ENCODE results near the gene TNFSF4.
"Not testable (repeated sequence)": the region's sequence is repeated elsewhere in the genome, so short reads cannot be mapped to it uniquely, and the experiment has no call there.

Gene TNFSF4

GRCh38 chr1:173206816-173207568 lies at the start of gene TNFSF4:
TNFSF4 (minus strand) TSS chr1:173207331; CDS start chr1:173207176, 155 bp downstream.
- peak within 1 kb of the TSS; percentile 35 for H3K4me3 Mint-ChIP-seq
- peaks cover 23% of the 10 kb centered on the region for H3K4me1 Mint-ChIP-seq
- DNase-seq (ENCODE audit: low spot score in 2 of 2), result no peak
- no peaks in the 10 kb centered on the region for H3K27me3 Mint-ChIP-seq
- no peaks in the 10 kb centered on the region for H3K36me3 Mint-ChIP-seq
- H3K27ac Mint-ChIP-seq, result peak within 1 kb of the TSS; percentile 64
- ATAC-seq (ENCODE audit: low read depth), result peak; percentile 37
- no peaks in the 10 kb centered on the region for H3K9me3 Mint-ChIP-seq

- Mint-ChIP-seq H3K27me3 (no peaks in the 10 kb centered on the region), H3K9me3 (peaks cover 6% of the 10 kb centered on the region), H3K4me3 (no peak overlapping the region), H3K27ac (no peak overlapping the region), H3K36me3 (peaks cover 7% of the 10 kb centered on the region), H3K4me1 (peaks cover 5% of the 10 kb centered on the region)
- DNase-seq (ENCODE audit: low spot score in 2 of 2), result no peak
- ATAC-seq (ENCODE audit: low read depth), result no peak
These were observed 48.2 kb upstream of the TNFSF4 start for GRCh38 chr1:173255214-173255813.

- Mint-ChIP-seq H3K4me3 (no peak overlapping the region), H3K27me3 (no peaks in the 10 kb centered on the region), H3K9me3 (no peaks in the 10 kb centered on the region), H3K4me1 (peaks cover 11% of the 10 kb centered on the region), H3K27ac (no peak overlapping the region), H3K36me3 (peaks cover under 1% of the 10 kb centered on the region)
- DNase-seq (ENCODE audit: low spot score in 2 of 2), result no peak
- ATAC-seq (ENCODE audit: low read depth), result no peak
These were observed 45.9 kb upstream of the TNFSF4 start for GRCh38 chr1:173253046-173253445.

GRCh38 chr1:173249349-173249748 lies 42.2 kb upstream of the TNFSF4 start:
- H3K9me3 Mint-ChIP-seq, result no peaks in the 10 kb centered on the region
- DNase-seq (ENCODE audit: low spot score in 2 of 2) (no peak), ATAC-seq (ENCODE audit: low read depth) (no peak)
- H3K27me3 Mint-ChIP-seq, result no peaks in the 10 kb centered on the region
- H3K4me1 Mint-ChIP-seq, result peaks cover 6% of the 10 kb centered on the region
- H3K27ac Mint-ChIP-seq, result no peak overlapping the region
- H3K36me3 Mint-ChIP-seq, result no peaks in the 10 kb centered on the region
- H3K4me3 Mint-ChIP-seq, result no peak overlapping the region

GRCh38 chr1:173248247-173248940 lies 41.3 kb upstream of the TNFSF4 start:
- Mint-ChIP-seq H3K27ac (no peak overlapping the region), H3K4me1 (peaks cover 8% of the 10 kb centered on the region), H3K9me3 (peaks cover 4% of the 10 kb centered on the region), H3K36me3 (peaks cover 5% of the 10 kb centered on the region), H3K27me3 (no peaks in the 10 kb centered on the region), H3K4me3 (no peak overlapping the region)
- ATAC-seq (ENCODE audit: low read depth) (no peak), DNase-seq (ENCODE audit: low spot score in 2 of 2) (no peak)

GRCh38 chr1:173245892-173246291 lies 38.8 kb upstream of the TNFSF4 start:
- peaks cover 8% of the 10 kb centered on the region for H3K9me3 Mint-ChIP-seq
- no peak for DNase-seq (ENCODE audit: low spot score in 2 of 2)

GRCh38 chr1:173243300-173243699 lies 36.2 kb upstream of the TNFSF4 start:
- Mint-ChIP-seq H3K36me3 (peaks cover 11% of the 10 kb centered on the region), H3K9me3 (peaks cover 12% of the 10 kb centered on the region), H3K27me3 (no peaks in the 10 kb centered on the region), H3K4me3 (no peak overlapping the region), H3K4me1 (peaks cover 16% of the 10 kb centered on the region), H3K27ac (no peak overlapping the region)
- DNase-seq (ENCODE audit: low spot score in 2 of 2) (no peak), ATAC-seq (ENCODE audit: low read depth) (no peak)

More at GRCh38 chr1:173245892-173246291, 38.8 kb upstream of the TNFSF4 start:
- H3K4me1 Mint-ChIP-seq, result peaks cover 19% of the 10 kb centered on the region
- no peak overlapping the region for H3K4me3 Mint-ChIP-seq
- no peak overlapping the region for H3K27ac Mint-ChIP-seq
- no peaks in the 10 kb centered on the region for H3K27me3 Mint-ChIP-seq
- ATAC-seq (ENCODE audit: low read depth), result no peak
- H3K36me3 Mint-ChIP-seq, result peaks cover 5% of the 10 kb centered on the region

GRCh38 chr1:173241528-173242347 lies 34.6 kb upstream of the TNFSF4 start:
- Mint-ChIP-seq H3K4me3 (no peak overlapping the region), H3K9me3 (peaks cover 12% of the 10 kb centered on the region), H3K27me3 (no peaks in the 10 kb centered on the region), H3K4me1 (peaks cover 16% of the 10 kb centered on the region), H3K27ac (no peak overlapping the region), H3K36me3 (peaks cover 13% of the 10 kb centered on the region)
- ATAC-seq (ENCODE audit: low read depth) (peak; percentile 60), DNase-seq (ENCODE audit: low spot score in 2 of 2) (no peak)

- Mint-ChIP-seq H3K9me3 (peaks cover 12% of the 10 kb centered on the region), H3K36me3 (peaks cover 15% of the 10 kb centered on the region), H3K27me3 (no peaks in the 10 kb centered on the region), H3K4me3 (no peak overlapping the region), H3K27ac (no peak overlapping the region), H3K4me1 (peaks cover 19% of the 10 kb centered on the region)
- DNase-seq (ENCODE audit: low spot score in 2 of 2), result no peak
- ATAC-seq (ENCODE audit: low read depth), result no peak
These were observed 33.5 kb upstream of the TNFSF4 start for GRCh38 chr1:173240609-173241008.

- H3K9me3 Mint-ChIP-seq, result peaks cover 12% of the 10 kb centered on the region
- H3K4me1 Mint-ChIP-seq, result peaks cover 19% of the 10 kb centered on the region
- H3K27ac Mint-ChIP-seq, result no peak overlapping the region
- ATAC-seq (ENCODE audit: low read depth), result no peak
- H3K27me3 Mint-ChIP-seq, result no peaks in the 10 kb centered on the region
- no peak for DNase-seq (ENCODE audit: low spot score in 2 of 2)
- peaks cover 15% of the 10 kb centered on the region for H3K36me3 Mint-ChIP-seq
- no peak overlapping the region for H3K4me3 Mint-ChIP-seq
These were observed 31.9 kb upstream of the TNFSF4 start for GRCh38 chr1:173239058-173239457.

- H3K27ac Mint-ChIP-seq, result no peak overlapping the region
- H3K4me3 Mint-ChIP-seq, result no peak overlapping the region
- H3K4me1 Mint-ChIP-seq, result peaks cover 6% of the 10 kb centered on the region
- no peak for ATAC-seq (ENCODE audit: low read depth)
- H3K36me3 Mint-ChIP-seq, result peaks cover 21% of the 10 kb centered on the region
- no peak for DNase-seq (ENCODE audit: low spot score in 2 of 2)
- H3K9me3 Mint-ChIP-seq, result peaks cover 5% of the 10 kb centered on the region
- H3K27me3 Mint-ChIP-seq, result no peaks in the 10 kb centered on the region
These were observed 27.8 kb upstream of the TNFSF4 start for GRCh38 chr1:173234899-173235298.

- H3K9me3 Mint-ChIP-seq, result not testable (repeated sequence)
These were observed 27.3 kb upstream of the TNFSF4 start for GRCh38 chr1:173234434-173234833.

GRCh38 chr1:173229031-173229430 lies 21.9 kb upstream of the TNFSF4 start:
- not testable (repeated sequence) for ATAC-seq (ENCODE audit: low read depth); H3K27me3 Mint-ChIP-seq; H3K27ac Mint-ChIP-seq; DNase-seq (ENCODE audit: low spot score in 2 of 2); H3K4me3 Mint-ChIP-seq
- H3K36me3 Mint-ChIP-seq, result peaks cover 19% of the 10 kb centered on the region
- peaks cover 11% of the 10 kb centered on the region for H3K9me3 Mint-ChIP-seq
- H3K4me1 Mint-ChIP-seq, result peaks cover 12% of the 10 kb centered on the region

More at GRCh38 chr1:173234434-173234833, 27.3 kb upstream of the TNFSF4 start:
- DNase-seq (ENCODE audit: low spot score in 2 of 2); H3K4me1 Mint-ChIP-seq; H3K27me3 Mint-ChIP-seq; ATAC-seq (ENCODE audit: low read depth); H3K4me3 Mint-ChIP-seq; H3K27ac Mint-ChIP-seq: not testable (repeated sequence)
- H3K36me3 Mint-ChIP-seq, result peaks cover 22% of the 10 kb centered on the region
